Activated CD4-positive, alpha-beta T cell treated with anti-CD3 and anti-CD28 coated beads, Interleukin-2, amount 50 U/mL, for 1 hour (primary cell): ENCODE data around the gene BRD3.
"Not testable (repeated sequence)": the region's sequence is repeated elsewhere in the genome, so short reads cannot be mapped to it uniquely, and the experiment has no call there.

Experiments used
- DNase-seq: peaks from one replicate; pipeline ENCODE4 v3.0.0-alpha.2; 2020

BRD3 gene

DNA sequence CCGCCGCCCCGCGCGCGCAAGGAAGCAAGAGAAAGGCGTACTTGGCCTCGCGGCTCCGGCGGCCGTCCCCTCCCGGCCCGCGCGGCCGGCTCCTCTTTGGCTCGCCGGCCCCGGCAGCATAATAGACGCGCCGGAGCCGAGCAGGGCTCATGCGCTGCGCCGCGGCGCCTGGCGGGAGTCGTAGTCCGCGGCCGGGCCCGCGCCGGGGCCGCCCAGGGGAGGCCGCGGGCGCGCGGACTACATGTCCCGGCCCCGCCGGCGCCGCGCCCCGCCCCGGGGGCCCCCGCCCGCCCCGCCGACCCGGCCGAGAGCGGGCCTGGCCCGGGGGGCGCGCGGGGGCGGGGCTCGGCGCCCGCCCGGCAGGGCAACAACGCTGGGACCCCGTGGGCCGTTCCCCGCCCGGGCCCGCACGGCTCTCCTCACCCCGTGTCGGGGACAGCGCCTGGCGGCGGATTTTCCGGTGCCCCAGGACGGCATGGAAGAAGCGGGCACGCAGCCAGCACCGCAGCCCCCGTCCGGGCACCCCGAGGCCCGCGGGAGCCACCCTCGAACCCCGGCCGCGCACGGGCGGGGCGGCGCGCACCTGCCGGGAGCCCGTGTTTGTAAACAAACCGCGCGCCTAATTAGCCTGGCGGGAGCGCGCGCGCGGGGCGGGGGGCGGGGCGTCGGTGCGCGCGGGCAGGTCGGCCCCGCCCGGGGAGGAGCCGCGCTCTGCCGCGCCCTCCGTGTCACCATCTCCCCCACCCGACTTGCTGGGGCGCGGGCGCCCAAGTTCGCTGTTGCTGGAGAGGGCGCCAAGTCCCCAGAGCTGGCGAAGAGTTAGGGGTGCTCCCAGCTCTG is at the start of gene BRD3:
BRD3 (minus strand) TSS at position 123 of the 840 bp plus-strand sequence. CDS start 14,549 bp downstream, outside the sequence.
- peak; percentile 77 for DNase-seq

DNA sequence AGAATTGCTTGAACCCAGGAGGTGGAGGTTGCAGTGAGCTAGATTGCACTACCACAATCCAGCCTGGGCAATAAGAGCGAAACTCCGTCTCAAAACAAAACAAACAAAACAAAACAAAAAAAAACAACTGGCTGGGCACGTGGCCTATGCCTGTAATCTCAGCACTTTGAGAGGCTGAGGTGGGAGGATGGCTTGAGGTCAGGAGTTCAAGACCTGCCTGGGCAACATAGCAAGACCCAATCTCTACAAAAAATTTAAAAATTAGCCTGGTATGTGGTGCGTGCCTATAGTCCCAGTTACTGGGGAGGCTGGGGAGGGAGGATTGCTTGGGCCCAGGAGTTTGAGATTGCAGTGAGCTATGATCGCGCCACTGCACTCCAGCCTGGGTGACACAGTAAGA is 44.7 kb upstream of the BRD3 start:
- DNase-seq: no peak

DNA sequence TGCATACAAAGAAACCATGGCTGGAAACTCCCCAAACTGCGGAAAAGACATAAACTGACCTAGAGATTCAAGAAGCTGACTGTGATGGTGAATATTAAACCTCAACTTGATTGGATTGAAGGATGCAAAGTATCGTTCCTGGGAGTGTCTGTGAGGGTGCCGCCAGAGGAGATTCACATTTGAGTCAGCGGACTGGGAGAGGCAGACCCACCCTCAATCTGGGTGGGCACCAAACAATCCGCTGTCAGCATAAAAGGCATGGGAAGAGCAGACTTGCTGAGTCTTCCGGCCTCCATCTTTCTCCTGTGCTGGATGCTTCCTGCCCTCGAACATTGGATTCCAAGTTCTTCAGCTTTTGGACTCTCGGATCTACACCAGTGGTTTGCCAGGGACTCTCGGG is 43.2 kb upstream of the BRD3 start:
- no peak for DNase-seq

DNA sequence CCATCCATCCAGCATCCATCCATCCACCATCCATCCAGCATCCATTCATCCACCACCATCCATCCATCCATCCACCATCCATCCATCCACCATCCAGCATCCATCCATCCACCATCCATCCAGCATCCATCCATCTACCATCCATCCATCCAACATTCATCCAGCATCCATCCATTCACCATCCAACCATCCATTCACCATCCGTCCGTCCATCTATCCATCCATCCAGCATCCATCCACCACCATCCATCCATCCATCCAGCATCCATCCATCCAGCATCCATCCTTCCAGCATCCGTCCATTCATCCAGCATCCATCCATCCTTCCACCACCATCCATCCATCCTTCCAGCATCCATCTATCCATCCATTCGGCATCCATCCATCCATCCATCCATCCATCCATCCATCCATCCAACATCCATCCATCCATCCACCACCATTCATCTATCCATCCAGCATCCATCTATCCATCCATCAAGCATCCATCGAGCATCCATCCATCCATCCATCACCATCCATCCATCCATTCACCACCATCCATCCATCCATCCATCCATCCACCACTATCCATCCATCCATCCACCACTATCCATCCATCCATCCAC is 35.7 kb upstream of the BRD3 start:
- DNase-seq: no peak

DNA sequence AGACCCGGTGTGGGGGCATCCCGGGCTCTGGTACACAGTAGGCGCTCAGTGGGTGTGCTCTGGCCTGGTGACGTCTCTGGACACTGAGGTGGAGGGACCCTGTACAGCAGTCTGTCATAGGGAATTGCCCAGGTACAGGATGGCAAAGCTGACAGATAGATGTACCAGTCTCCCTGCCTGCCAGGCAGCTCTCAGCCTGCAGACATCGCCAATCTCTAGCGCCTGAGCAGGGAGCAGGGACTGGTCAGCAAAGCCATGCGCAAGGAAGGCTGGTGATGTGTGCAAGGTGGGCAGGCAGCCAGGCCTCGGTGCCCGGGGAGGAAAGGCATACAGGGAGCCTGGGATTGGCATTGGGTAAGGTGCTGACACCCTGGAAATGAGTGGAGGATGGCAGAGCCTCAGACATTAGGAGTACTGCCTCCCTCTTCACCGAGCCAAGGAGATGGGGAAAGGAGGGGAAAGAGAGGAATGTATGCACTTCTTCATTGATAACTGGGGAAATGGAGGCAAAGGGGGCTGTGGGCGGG is 33.9 kb upstream of the BRD3 start:
- DNase-seq: no peak

DNA sequence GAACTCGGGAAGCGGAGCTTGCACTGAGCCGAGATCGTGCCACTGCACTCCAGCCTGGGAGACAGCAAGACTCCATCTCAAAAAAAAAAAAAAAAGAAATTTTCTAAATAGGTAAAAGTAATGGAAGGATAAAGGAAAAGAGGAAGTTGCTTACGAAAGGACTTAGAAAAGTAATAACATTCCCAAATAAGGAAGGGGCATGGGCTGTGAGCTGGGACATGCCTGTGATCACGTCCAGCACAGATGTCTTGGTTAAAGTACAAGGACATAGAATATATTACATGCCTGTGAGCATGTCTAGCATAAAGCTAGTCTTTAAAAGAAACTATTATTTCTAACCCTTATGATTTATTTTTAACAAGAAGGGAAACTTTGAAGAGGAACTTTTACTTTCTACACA is 33.3 kb upstream of the BRD3 start:
- not testable (repeated sequence) for DNase-seq

DNA sequence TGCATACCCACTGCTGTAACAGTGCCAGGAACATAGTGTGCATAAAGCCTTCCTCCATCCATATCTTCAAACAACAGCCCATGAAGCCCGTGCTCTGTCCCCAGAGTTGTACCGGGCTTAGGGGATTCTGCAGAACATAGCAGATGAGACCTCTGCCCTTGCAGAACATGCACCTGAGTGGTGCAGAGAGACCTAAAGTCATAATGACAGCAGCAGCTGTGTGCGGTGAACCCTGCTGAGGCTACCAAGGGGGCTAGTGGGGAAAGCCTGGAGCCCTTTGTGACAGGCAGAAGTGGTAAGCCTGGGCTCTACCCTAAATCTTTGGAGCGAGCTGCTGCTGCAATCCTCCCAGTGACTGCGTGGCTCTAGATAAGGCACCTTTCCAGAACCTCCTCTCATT is 32.2 kb upstream of the BRD3 start:
- no peak for DNase-seq

DNA sequence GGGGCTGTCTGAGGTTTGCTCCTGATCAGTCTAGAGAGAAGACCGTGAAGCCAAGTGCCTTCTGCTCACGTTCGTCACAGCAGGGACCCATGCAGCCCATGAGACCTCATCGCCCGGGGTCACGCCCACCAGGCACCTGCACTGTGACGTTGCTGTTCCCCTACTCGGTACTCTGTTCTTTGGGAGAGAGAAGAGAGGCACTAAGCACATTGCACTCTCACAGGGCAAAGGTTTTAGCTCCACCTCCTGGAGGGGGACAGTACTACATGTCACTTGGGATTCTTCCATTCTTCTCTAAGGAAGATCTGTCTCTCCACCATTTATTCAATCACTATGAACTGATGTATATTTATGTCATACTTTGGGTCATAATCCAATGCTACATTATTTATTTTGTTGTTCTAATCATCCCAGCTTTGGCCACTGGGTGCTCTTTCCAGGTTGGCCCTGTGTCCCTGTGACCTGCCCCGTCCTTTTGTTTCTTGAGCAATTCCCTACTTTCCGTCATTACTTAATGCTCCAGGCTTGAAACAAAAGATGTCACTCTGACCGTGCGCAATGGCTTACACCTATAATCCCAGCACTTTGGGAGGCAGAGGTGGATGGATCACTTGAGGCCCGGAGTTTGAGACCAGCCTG is 31.4 kb upstream of the BRD3 start:
- DNase-seq: peak; percentile 62

DNA sequence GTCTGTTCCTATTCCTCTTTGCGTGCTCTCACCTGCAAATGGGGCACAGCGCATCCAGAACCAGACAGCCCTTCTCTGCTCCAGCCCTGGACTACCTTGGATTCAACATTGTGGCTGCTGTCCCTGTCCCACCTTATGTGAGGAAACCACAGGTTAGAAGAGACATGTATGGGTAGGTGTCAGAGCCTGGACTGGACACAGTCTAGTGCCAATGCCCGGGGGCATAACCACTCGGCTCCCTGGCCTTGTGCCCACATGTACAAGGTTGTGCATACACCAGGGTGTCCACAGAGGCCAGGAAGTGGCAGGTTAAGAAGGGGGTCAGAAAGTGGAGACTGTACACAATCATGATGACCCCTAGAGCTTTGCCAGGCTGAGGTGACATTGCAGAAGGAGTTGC is 22.1 kb upstream of the BRD3 start:
- no peak for DNase-seq

DNA sequence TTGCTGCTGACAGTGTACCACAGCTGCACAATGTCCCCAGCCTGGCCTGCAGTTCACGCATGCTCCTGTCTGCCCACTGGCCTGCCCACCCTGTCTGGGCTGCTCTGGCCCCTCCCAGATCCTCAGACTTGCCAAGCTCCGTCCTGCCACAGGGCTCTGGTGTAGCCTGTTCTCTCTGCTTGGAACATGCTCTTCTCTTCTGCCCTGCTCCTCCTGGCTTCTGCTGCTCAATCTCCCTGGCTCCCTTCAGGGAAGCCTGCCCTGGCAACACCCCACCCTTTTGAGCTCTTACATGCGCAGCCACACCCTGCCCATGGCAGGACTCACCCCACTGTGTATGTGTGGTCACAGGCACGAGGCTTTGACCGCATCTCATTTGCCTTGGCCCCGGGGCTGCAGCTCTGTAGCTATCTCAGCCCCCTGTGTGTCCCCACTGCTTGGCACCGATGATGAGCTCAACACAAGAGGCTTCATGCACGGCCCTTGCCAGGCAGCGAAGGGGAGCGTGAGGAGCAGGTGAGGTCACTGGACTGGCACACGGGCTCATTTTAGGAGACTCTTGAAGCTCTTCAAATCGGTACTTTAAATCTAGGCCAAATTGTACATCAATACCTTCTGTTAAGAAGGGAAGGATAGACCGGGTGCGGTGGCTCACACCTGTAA is 20.4 kb upstream of the BRD3 start:
- no peak for DNase-seq

DNA sequence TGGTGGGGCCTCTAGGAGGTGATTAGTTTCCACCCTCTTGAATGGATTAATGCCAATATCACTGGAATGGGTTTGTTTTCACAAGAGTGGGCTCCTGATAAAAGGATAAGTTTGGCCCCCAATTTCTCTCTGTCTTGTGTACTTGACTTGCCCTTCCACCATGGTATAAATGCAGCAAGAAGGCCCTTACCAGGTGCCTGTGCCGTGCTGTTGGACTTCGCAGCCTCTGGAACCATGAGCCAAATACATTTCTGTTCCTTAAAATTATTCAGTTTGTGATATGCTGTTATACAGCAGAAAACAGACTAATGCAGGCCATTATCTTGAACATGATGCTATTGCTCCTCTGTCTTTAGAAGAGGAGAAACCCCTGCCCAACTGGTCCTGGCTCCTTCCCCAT is 17.8 kb upstream of the BRD3 start:
- DNase-seq: no peak

DNA sequence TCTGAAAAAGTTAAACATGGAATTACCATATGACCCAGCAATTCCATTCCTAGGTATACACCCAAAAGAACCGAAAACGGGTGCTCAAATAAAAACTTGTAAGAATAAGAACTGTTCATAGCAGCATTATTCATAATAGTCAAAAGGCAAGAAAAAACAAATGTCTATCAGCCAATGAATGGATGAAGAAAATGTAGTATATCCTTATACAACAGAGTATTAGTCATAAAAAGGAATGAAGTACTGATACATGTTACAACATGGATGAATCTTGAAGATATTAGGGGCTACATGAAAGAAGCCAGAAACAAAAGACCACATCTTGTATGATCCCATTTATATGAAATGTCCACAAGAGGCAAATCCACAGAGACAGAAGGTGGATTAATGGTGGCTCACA is 15.6 kb upstream of the BRD3 start:
- no peak for DNase-seq

DNA sequence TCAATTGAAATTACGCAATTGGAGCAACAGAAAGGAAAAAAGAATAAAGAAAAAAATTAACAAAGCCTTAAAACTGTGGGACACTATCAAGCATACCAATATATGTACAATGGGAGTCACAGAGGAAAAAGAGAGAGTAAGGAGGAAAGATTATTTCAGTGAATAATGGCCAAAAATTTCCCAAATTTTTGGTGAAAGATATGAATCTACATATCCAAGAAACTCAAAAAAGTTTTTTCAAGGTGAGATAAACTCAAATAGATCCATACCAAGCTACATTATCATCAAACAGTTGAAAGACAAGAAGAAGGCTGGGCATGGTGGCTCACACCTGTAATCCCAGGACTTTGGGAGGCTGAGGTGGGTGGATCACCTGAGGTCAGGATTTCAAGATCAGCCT is 8.8 kb upstream of the BRD3 start:
- DNase-seq: no peak

DNA sequence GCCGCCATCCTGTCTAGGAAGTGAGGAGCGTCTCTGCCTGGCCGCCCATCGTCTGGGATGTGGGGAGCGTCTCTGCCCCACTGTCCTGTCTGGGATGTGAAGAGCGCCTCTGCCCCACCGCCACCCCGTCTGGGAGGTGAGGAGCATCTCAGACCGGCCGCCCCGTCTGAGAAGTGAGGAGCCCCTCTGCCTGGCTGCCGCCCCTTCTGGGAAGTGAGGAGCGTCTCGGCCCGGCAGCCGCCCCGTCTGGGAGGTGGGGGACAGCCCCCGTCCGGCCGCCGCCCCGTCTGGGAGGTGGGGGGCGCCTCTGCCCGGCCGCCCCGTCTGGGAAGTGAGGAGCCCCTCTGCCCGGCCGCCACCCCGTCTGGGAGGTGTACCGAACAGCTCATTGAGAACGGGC is 7.9 kb upstream of the BRD3 start:
- not testable (repeated sequence) for DNase-seq

DNA sequence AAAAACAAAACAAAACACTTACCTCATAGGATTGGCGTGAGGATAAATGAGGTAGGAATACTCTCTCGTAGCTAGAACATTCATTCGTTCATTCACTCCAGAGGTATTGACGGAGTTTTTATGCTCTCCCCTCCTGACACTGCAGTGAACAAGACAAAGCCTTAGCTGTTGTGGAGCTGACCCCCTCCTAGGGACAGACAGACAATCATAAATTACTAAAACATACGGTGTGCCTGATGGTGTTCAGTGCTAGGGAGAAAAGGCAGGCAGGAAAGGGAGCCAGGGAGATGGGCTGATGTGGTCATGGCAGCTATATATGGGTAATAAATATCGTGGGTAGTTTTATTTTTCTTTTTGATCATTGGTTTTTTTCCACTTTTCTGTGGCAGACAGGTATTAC is 5.7 kb upstream of the BRD3 start:
- DNase-seq: no peak

DNA sequence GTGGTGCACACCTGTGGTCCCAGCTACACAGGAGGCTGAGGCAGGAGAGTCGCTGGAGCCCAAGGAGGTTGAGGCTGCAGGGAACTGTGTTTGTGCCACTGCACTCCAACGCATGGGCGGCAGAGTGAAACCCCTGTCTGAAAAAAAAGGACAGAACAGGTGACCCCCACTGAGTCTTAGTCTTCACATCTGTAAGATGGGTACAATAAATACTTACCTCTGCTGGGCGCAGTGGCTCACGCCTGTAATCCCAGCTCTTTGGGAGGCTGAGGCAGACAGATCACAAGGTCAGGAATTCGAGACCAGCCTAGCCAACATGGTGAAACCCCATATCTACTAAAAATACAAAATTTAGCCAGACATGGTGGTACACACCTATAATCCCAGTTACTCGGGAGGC is 4.9 kb upstream of the BRD3 start:
- DNase-seq: not testable (repeated sequence)

DNA sequence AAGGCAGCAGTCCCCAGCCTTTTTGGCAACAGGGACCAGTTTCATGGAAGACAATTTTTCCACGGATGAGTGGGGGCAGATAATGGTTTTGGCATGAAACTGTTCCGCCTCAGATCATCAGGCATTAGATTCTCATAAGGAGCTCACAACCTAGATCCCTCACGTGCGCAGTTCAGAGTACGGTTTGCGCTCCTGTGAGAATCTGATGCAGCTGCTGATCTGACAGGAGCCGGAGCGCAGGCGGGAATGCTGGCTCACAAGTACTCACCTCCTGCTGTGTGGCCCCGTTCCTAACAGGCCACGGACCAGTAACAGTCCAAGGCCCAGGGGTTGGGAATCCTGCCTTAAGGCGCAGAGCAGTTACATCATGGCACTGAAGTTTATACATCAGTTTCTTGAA is 3.3 kb upstream of the BRD3 start:
- no peak for DNase-seq

DNA sequence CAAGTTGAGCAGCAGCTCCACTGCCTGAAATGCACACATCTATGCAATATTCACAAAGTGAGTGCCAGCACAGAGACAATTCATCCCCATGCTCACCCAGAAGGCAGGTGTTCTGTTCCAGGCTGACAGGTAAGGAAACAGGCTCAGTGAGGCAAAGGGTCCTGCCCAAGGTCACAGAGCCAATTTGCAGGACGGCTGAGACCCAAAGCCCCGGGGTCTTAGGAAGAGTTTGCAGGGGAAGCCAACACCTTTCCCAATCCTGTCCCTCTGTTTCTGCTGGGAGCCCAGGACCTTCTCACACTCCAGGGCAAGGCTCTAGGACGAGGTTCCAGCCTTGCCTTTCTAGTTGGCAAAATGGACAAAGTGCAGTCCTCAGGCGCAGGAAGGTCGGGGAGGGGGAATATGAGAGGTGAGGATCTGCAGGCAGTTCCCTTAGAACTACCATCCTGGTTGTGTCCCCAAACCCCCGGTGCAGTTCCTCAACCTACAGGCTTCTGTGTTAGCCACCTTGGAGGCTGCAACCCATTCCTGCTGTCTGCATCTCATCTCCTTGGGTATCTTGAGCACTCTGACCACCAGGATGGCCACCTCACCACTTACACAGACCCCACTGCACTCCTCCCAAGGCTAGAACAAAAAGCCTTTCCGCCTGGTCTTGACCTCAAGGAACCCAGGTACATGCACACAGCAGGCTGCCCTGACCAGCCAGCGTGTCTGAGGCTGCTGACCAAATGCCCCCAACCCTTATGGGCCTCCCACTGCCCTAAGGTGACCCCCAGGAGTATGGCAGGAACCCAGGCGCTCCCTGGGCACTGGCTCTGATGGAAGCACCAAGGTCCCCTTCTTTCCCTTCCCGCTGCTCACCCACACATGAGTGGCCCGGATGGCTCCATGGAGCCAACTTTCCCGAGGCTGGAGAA is 1.9 kb upstream of the BRD3 start:
- no peak for DNase-seq

DNA sequence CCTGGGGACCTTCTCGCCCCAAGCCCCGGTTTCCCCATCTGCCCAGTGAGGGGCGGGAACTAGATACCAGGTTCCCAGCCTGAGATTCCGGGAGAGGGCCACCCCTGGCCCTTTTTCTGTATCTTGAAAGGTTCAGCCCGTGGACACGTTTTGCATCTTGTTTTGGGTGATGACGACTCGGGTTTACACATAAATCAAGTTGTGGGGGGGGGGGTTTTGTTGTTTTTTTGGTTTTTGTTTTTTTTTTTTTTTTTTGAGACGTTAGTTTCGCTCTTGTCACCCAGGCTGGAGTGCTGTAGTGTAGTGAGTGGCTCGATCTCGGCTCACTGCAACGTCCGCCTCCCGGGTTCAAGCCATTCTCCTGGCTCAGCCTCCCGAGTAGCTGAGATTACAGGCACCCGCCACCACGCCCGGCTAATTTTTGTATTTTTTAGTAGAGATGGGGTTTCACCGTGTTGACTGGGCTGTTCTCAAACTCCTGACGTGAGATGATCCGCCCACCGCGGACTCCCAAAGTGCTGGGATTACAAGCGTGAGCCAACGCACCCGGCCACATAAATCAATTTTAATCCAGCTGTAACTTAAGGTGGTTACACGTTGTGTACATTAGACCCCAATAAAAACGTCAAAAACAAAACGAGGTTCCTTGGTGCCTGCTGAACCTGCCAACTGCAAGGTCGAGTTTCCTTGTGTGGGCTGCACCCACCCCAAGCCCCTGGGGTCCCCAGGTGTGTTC is 1.1 kb upstream of the BRD3 start:
- no peak for DNase-seq

DNA sequence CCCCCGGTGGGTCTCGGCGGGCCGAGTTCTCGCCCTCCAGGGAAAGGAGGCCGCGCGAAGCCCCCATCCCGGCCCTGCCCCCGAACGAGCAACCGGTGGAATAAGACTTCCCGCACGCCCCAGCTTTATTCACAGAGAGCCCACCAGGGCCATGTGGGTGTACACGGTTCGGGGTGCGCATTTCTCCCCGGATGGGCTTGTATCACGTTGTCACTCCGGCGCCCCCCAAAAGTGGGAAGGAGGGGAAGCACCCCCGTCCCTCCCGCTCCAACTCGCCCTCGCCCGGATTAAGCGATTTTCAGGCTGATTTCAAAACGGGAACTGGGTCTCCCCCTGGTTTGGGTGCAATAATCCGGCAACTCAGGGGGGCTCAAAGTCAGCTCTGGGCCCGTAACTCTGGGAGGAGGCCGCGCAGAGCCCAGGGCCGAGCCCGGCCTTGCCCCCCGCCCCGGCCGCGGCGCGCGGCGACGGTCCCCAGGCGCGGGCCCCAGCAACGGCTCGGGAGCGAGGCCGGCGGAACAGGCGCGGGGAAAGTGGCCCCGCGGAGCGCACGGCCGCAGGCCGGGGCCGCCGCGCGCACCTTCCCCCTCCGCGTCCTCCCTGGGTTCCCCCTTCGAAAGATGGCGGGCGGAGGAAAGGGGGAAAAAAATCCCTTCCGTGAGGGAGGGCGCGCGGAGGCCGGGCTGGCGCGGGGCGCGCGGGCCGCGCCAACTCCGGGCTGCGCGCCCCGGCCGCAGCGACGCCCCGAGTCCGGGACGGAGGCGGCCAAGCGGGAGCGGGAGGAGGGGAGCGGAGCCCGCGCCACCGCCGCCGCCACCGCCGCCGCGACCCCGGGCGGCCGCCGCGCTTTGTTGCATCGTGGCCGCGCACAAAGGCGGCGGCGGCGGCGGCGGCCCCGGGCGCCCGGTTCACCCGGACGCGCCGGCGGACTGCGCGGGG is 644 bp downstream of the BRD3 start:
- DNase-seq: peak; percentile 42
